Measurements from ENCODE around the gene CAMK2D.

CAMK2D gene

DNA sequence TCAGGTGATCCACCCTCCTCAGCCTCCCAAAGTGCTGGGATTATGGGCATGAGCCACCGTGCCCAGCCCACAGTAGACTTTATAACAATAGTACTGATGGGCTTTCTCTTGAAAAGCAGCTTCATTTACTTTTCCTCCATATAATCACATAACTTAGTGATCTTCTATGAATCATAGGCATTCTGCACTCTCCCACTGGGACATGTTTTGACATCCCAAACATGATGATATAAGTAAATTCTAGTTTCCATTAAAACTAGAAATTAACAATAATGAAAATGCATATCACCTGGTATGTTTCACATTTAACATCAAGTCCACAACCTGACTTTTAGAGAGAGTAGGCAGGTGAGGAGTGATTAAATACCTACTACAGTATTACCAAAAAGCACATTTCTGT, 96.5 kb downstream of the CAMK2D start:
- no peak overlapping the region for H3K4me3 ChIP-seq (ENCODE audit: low read depth, low read length)
- no peak for DNase-seq (ENCODE audit: low read depth)
- TF ChIP-seq, protein P1, sequence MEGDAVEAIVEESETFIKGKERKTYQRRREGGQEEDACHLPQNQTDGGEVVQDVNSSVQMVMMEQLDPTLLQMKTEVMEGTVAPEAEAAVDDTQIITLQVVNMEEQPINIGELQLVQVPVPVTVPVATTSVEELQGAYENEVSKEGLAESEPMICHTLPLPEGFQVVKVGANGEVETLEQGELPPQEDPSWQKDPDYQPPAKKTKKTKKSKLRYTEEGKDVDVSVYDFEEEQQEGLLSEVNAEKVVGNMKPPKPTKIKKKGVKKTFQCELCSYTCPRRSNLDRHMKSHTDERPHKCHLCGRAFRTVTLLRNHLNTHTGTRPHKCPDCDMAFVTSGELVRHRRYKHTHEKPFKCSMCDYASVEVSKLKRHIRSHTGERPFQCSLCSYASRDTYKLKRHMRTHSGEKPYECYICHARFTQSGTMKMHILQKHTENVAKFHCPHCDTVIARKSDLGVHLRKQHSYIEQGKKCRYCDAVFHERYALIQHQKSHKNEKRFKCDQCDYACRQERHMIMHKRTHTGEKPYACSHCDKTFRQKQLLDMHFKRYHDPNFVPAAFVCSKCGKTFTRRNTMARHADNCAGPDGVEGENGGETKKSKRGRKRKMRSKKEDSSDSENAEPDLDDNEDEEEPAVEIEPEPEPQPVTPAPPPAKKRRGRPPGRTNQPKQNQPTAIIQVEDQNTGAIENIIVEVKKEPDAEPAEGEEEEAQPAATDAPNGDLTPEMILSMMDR (IDR thresholded peaks at IDR 0.05; ENCODE audit: insufficient read depth, low read depth, low read length, missing control alignments): no peak

DNA sequence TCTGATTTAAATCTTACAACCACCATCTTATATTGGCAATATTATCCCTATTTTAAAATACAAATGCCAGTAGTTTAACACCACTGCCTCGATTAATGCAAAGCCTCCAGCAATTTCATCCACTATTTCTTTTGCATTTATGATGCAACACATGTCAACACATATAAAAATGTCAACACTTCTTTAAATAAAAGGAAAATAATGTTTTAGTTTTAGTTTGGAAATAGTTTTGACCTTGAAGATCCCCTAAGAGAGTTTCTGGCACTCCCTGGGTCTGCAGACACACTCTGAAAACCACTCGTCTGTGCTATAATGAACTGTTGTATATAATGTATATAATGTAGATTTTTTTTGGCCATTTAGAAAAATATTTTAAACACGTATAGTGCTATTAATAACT, 99.0 kb downstream of the CAMK2D start:
- TF ChIP-seq, protein P1 (IDR thresholded peaks at IDR 0.05; ENCODE audit: insufficient read depth, low read depth, low read length, missing control alignments): no peak
- H3K4me3 ChIP-seq (ENCODE audit: low read depth, low read length): no peak overlapping the region
- DNase-seq (ENCODE audit: low read depth): no peak

DNA sequence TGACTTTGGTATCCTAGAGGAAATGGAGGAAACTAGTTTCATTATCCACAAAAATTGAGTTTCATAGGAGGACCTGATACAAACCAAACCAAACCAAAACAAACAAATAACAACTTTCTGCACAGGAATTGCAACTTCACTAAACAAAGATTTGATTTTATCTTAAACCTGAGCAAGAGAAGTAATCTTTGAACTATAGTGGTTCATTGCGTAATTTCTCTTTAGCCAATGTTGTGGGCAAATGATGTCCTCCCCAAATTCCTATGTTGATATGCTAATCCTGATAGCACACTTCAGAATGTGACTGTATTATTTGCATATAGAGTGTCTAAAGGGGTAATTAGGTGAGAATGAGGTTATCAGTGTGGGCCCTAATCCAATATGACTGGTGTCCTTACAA, 102.4 kb downstream of the CAMK2D start:
- DNase-seq (ENCODE audit: low read depth): no peak
- TF ChIP-seq, protein P1 (IDR thresholded peaks at IDR 0.05; ENCODE audit: insufficient read depth, low read depth, low read length, missing control alignments): no peak

DNA sequence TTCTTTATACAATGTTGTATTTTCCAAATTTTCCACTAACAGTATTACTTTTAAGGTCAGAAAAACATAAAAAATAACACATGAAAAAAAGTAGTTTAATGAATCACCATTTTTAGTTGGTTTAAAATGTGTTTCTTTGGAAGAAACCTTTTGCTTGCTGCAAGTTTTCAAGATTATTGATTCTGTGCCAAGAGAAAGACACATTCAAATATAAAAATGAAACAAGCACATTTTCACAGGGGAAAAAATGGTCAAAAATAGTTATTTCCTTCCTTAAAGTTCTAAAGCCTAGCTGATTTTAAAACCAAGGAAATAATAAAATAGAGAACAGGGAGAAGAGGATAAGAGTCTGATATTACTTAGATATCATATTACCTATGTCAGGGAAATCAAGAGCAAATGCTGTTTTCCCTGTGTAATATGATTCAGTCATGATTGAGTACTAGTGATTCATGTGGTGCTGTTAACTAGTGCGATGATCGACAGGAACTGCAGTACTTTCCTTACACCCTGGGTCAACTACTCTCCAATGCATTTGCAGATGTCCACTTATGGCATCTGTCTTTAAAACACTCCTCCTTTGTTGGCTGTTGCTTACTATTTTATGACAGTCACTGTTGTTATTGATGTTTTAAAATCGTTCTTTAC, 103.8 kb downstream of the CAMK2D start:
- H3K4me3 ChIP-seq (ENCODE audit: low read depth, low read length): no peak overlapping the region
- TF ChIP-seq, protein P1 (IDR thresholded peaks at IDR 0.05; ENCODE audit: insufficient read depth, low read depth, low read length, missing control alignments): no peak
- DNase-seq (ENCODE audit: low read depth): no peak

More for the DNA sequence above, 102.4 kb downstream of the CAMK2D start:
- no peak overlapping the region for H3K4me3 ChIP-seq (ENCODE audit: low read depth, low read length)

DNA sequence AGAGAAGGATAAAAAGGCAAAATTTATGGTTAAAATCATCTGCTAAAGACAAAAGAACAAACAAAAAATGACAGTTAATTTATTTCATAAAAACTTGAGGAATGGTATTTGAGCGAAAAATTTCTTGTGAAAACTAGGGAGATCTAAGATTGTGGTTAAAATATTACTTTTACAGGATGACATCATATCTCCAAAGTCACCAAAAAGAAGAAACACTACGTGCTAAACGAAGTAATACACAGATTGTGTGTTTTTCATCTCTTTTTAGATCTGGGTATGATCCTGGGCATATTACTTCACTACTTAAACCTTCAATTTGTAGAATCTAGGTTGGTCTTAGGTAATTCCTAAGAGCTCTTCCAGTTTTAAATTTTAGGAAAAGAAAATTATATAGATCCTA, 107.7 kb downstream of the CAMK2D start:
- DNase-seq (ENCODE audit: low read depth): no peak
- no peak overlapping the region for H3K4me3 ChIP-seq (ENCODE audit: low read depth, low read length)
- TF ChIP-seq, protein P1 (IDR thresholded peaks at IDR 0.05; ENCODE audit: insufficient read depth, low read depth, low read length, missing control alignments): no peak

DNA sequence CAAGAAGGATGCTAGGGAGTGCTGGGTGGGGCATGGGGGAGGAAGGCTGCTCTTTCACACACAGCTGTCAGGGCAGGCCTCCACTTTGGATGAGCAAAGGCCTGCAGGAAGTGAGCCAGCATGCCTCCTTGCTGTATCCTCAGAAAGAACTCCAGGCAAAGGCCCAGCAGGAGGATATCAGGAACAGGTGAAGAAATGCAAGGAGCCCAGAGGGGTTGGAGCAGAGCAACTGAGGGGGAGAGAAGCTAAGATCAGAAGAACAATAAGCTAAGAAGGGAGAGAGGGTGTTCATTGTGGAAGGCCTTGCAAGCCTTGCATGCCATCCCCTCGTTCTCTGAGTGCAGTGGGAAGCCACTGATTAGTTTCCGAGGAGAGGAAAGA, 115.1 kb downstream of the CAMK2D start:
- H3K4me3 ChIP-seq (ENCODE audit: low read depth, low read length): no peak overlapping the region
- DNase-seq (ENCODE audit: low read depth): no peak
- TF ChIP-seq, protein P1 (IDR thresholded peaks at IDR 0.05; ENCODE audit: insufficient read depth, low read depth, low read length, missing control alignments): no peak

All from GM12865 (cell line).